Activated CD4-positive, CD25-positive, alpha-beta regulatory T cell treated with anti-CD3 and anti-CD28 coated beads, Interleukin-2, amount 50 U/mL, for 24 hours (primary cell): ENCODE results near the gene KIFC3.
A peak's percentile ranks its signal among the peaks of the same experiment; 100 is the strongest.
"Not testable (repeated sequence)": the region's sequence is repeated elsewhere in the genome, so short reads cannot be mapped to it uniquely, and the experiment has no call there.

Source experiments
- ATAC-seq, 2 donors: fragments of 150-1000 bp; cut with Tn5 transposase; one replicate each; pipeline ENCODE4 v1.10.0; 2021; ENCODE audit warnings: mild to moderate bottlenecking in 1 of 2, moderate library complexity in 1 of 2

The KIFC3 gene

GRCh38 chr16:57802341-57803133 lies at the start of gene KIFC3:
KIFC3 (minus strand) TSS chr16:57802491; CDS start chr16:57798243, 4,248 bp downstream.
- ATAC-seq: peak; percentile 52 to 60

- ATAC-seq: no peak
These were observed 45.9 kb upstream of the KIFC3 start for GRCh38 chr16:57848181-57848580.

DNA sequence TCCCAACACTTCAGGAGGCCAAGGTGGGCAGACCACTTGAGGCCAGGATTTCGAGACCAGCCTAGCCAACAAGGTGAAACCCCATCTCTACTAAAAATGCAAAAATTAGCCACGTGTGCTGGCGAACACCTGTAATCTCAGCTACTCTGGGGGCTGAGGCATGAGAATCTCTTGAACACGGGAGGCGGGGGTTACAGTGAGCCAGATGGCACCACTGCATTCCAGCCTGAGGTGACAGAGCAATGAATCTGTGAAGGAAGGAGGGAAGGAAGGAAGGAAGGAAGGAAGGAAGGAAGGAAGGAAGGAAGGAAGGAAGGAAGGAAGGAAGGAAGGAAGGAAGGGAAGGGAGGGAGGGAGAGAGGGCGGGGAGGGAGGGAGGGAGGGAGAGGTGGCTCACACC lies 44.6 kb upstream of the KIFC3 start:
- not testable (repeated sequence) for ATAC-seq

- ATAC-seq: no peak
These were observed 43.9 kb upstream of the KIFC3 start for GRCh38 chr16:57846078-57846697.

DNA sequence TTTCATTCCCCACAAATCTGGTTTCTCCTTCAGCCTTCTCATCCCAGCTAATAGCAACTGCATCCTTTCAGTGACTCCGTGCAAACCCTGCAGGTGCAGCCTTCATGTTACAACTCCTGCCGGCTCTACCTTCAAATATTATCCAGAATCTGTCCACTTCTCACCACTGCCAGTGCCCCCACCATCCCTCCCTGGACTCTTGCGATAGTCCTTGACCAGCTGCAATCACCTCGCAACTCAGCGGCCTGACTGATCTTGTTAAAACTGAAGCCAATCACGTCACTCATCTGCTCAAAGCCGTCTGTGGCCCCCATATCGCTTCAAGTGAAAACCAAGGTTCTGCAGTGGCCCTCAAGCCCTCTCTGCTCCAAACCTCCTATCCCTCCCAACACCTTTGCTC lies 42.8 kb upstream of the KIFC3 start:
- no peak for ATAC-seq

GRCh38 chr16:57844416-57845030 lies 42.2 kb upstream of the KIFC3 start:
- no peak for ATAC-seq

DNA sequence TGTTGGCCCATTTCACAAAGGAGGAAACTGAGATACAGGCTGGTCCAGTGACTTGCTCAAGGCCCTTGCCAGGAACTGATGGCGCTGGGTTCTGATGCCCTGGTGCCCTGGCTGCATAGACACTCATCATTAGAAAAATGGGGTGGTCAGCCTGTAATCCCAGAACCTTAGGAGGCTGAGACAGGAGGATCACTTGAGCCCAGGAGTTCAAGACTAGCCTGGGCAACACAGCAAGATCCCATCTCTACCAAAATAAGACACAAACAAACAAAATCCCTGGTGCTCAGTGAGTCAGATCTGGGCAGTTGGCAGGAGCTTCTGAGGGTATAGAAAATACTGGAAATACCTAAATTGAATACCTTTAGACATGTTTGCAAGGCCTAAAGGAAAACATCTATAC lies 41.1 kb upstream of the KIFC3 start:
- ATAC-seq: no peak

GRCh38 chr16:57842601-57843000 lies 40.3 kb upstream of the KIFC3 start:
- no peak for ATAC-seq

- no peak for ATAC-seq
These were observed 38.5 kb upstream of the KIFC3 start for GRCh38 chr16:57840833-57841232.

GRCh38 chr16:57838161-57838560 lies 35.9 kb upstream of the KIFC3 start:
- ATAC-seq: no peak

DNA sequence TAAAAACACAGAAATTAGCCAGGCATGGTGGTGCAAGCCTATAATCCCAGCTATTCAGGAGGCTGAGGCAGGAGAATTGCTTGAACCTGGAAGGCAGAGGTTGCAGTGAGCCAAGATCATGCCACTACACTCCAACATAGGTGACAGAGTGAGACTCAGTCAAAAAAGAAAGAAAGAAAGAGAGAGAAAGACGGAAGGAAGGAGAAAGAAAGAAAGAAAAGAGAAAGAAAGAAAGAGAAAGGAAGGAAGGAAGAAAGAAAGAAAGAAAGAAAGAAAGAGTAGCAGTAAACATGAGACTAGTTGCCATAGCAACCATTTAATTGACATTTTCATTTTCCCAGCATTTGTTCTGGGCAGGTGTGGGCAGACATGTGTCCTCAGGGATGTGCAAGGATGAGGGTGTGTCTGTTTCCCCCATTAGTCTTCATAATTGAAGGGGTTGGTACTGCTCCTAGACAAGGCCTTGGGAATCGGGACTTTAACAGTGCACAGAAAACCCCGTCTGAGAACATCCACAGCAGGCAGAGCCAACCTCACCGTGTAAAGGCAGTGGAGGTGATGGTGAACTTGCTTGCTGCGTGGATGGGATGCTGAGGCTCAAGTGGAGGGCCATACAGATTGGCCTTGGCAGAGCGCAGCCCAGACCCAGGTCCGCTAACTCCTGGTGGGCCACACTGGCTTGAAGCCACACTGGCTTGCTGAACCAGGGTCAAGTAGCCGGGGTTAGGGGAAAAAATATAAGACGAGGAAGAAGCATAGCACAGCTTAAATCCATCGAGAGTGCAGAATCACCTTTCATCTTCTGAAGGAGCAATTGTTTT lies 35.2 kb upstream of the KIFC3 start:
- no peak for ATAC-seq

- not testable (repeated sequence) for ATAC-seq
These were observed 33.1 kb upstream of the KIFC3 start for GRCh38 chr16:57835439-57835838.

GRCh38 chr16:57834936-57835335 lies 32.6 kb upstream of the KIFC3 start:
- ATAC-seq: no peak

GRCh38 chr16:57830890-57831484 lies 28.7 kb upstream of the KIFC3 start:
- ATAC-seq: no peak

- no peak for ATAC-seq
These were observed 27.7 kb upstream of the KIFC3 start for GRCh38 chr16:57829969-57830360.

GRCh38 chr16:57828272-57829161 lies 26.2 kb upstream of the KIFC3 start:
- ATAC-seq: no peak

DNA sequence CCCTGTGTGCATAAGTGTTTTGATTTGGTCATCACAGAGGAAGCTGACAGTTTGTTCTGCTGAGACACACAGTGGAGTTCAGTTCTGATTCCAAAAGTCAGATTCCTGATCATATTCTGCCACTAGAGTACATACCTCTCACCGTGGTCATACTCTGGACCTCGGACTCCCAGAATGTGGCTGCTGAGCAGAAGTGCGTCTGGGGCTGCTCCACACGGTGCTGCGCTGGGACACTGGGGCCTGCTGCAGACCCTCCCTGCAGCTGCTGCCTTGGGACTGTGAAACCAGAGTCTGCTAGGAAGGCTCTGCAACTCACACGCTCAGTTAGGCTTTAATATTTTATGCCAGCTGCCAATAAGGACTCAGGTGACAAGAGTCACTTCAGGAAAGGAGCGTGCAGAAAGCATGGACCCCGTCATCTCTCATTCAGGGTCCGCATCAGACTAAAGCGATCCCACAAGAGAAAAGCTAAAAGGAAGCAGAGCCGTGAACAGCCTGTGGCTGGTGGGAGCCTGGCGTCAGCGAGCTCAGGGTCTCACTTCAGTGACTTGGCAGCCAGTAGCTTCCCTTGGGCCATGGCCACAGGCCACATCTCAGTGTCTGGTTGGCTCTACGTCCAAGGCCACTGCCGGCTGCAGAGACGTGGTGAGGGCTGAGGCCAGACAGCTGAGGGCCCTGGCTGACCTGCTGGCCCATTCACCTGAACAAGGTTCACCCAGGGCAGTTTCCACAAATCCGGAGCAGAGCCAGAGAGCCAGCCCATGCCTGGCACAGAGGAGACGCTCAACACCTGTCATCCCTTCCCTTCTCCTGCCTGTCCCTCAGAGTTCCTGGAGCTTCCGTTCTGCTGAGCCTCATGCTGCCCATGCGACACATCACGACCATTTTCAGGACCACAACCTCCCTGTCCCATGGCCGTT lies 24.7 kb upstream of the KIFC3 start:
- ATAC-seq: no peak

DNA sequence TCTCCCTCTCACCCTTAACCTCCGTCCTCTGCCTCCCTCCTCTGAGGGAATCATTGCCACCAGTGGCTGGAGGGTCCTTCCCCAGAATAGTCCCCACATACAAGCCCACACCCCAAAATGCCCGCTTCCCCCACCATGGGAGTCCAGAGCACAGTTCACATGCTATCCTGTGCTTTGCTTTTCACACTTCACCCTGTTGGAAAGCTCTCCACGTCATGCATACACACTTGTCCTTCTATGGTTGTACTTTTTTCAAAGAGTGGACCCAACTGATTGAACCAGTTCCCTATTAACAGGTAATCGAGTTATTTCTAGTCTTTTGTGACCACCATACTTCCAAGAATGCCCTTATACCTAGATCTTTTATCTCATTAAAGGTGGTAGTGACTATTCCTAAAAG lies 23.8 kb upstream of the KIFC3 start:
- ATAC-seq: no peak

- no peak for ATAC-seq
These were observed 23.2 kb upstream of the KIFC3 start for GRCh38 chr16:57825298-57826044.

- ATAC-seq: no peak
These were observed 22.6 kb upstream of the KIFC3 start for GRCh38 chr16:57824888-57825287.
